H1 (cell line): ENCODE data around the gene DPF3. TPM values are rescaled to one million over a fixed set of nuclear protein-coding genes. Genes with fewer than 3 reads are reported as not detected.

Experiments
- ATF3 ChIP-seq: IDR thresholded peaks from 2 replicates; pipeline ENCODE4 v1.6.1; 2011; ENCODE audit warnings: low read depth, mild to moderate bottlenecking, low read length; ENCODE audit not compliant: insufficient read depth
- FOSL1 ChIP-seq: IDR thresholded peaks from 2 replicates; pipeline ENCODE4 v1.6.1; 2011; ENCODE audit warnings: mild to moderate bottlenecking, low read depth, low read length, moderate library complexity; ENCODE audit not compliant: insufficient read depth
- TCF12 ChIP-seq: IDR thresholded peaks from 2 replicates; pipeline ENCODE4 v1.6.1; 2011; ENCODE audit warnings: low read depth, mild to moderate bottlenecking, low read length
- polyA plus RNA-seq, 7 experiments: library from polyadenylated mRNA; depleted of rRNA in 3 of 7; stranded (reverse) in 5 of 7; unstranded in 2 of 7; fragments of >200 nt in 5 of 7; fragments of 200-250 nt in 2 of 7; gene quantifications; 1 replicate in 5 of 7; 2 replicates in 1 of 7; 4 replicates in 1 of 7; pipeline versions ENCODE4 v1.2.1 to v1.2.3, GENCODE V29; 2011 to 2013; ENCODE audit warnings: missing spikeins in 2 of 7, mixed read lengths in 2 of 7
- total RNA-seq: library from RNA; stranded (reverse); fragmentation: NEBNext Ultra II Directional; extraction: Animal tissue kit (Norgen Biotek cat#: 25700); gene quantifications from 2 replicates; pipeline ENCODE4 v1.2.1, GENCODE V29; 2021

DPF3 gene
- total and polyA plus RNA-seq, 2 of the 8 experiments (the other 6 are each of a cell fraction or from before 2014, with no cell fraction given): 0.19 TPM; not detected in 1

GRCh38 chr14:72851635-72852034, 42.3 kb downstream of the DPF3 start (continued):
- TF ChIP-seq ATF3: no peak
- no peak for TF ChIP-seq TCF12
- TF ChIP-seq FOSL1: no peak
